Esophagus squamous epithelium (tissue), 5 donors: Measurements from ENCODE around the gene APOL3. TPM values are rescaled to one million over a fixed set of nuclear protein-coding genes. Genes with fewer than 3 reads are reported as not detected.

Experiments used
- DNase-seq: peaks from one replicate; lab custom pipeline; 2025; lab: John Stamatoyannopoulos, UW
- H3K27ac ChIP-seq, 4 donors: fragments of 200-600 bp; sonication (generic); one replicate each; pipeline ENCODE4 v1.5.1; 2016 to 2019; ENCODE audit warnings: mild to moderate bottlenecking in 1 of 4
- H3K27me3 ChIP-seq, 4 donors: fragments of 200-600 bp; sonication (generic); 1 replicate in 3 of 4; 2 replicates in 1 of 4; pipeline versions ENCODE4 v1.5.1 to v1.6.0; 2017 to 2021; ENCODE audit warnings: antibody characterized with exemption in 1 of 4
- H3K36me3 ChIP-seq, 3 donors: fragments of 200-600 bp; sonication (generic); one replicate each; pipeline ENCODE4 v1.5.1; 2016 to 2019
- H3K4me1 ChIP-seq, 3 donors: fragments of 200-600 bp; sonication (generic); one replicate each; pipeline ENCODE4 v1.5.1; 2017 to 2019
- H3K4me3 ChIP-seq, 4 donors: fragments of 200-600 bp; sonication (generic); 1 replicate in 3 of 4; 2 replicates in 1 of 4; pipeline ENCODE4 v1.5.1; 2016 to 2019; ENCODE audit warnings: mild to moderate bottlenecking in 2 of 4, moderate library complexity in 1 of 4
- H3K9me3 ChIP-seq, 3 donors: fragments of 200-600 bp; sonication (generic); one replicate each; pipeline ENCODE4 v1.5.1; 2016 to 2019
- CTCF ChIP-seq, 6 experiments: fragments of 450-650 bp in 4 of 6; fragments of 200-600 bp in 2 of 6; sonication (generic) in 2 of 6; IDR thresholded peaks; one replicate each; pipeline ENCODE4 v1.5.1; 2016 to 2019; ENCODE audit warnings: antibody characterized with exemption in 6 of 6, mild to moderate bottlenecking in 4 of 6, moderate library complexity in 4 of 6
- POLR2A ChIP-seq, 4 donors: fragments of 450-650 bp; IDR thresholded peaks; one replicate each; pipeline ENCODE4 v1.6.1; 2017; ENCODE audit warnings: antibody characterized with exemption in 4 of 4, mild to moderate bottlenecking in 4 of 4, moderate library complexity in 3 of 4
- WGBS, 2 donors: methylation state at CpG; one replicate each; pipeline ENCODE4 v1.1.5; 2018; 5-methylcytosine and 5-hydroxymethylcytosine counted together
- intact Hi-C: fragments of 100-400 bp; cut with DNase I; formaldehyde crosslinking; loops from one replicate; pipeline ENCODE4 v1.15.0; 2022
- total RNA-seq, 4 donors: library from RNA; depleted of rRNA; stranded (reverse); fragments of >200 nt; gene quantifications; one replicate each; pipeline ENCODE4 v1.1.0, GENCODE V29; 2016
- donor health status: DM: yes; HTN: yes; CAD: no.

The APOL3 gene
- total RNA-seq, 4 donors from 2014 or later: 6.8 to 48.1 (median 17.0) TPM

- peaks cover 0 to 37% (median 16%) of the 10 kb centered on the region in 3 donors for H3K36me3 ChIP-seq
- H3K4me1 ChIP-seq: peaks cover 0 to 70% (median 30%) of the 10 kb centered on the region in 3 donors
- H3K4me3 ChIP-seq: no peak overlapping the region
- WGBS, 2 donors: 94 to 98% methylated on average over 5 to 7 of the region's 8 CpGs
- intact Hi-C loops: loop anchor here (5.0 kb wide), 1 partner anchor 34 kb away; no protein-coding TSS in a partner anchor
- H3K27me3 ChIP-seq: no peaks in the 10 kb centered on the region
- no peak for DNase-seq
- TF ChIP-seq CTCF (IDR thresholded peaks at IDR 0.05) (no peak), POLR2A (IDR thresholded peaks at IDR 0.05) (no peak)
- no peaks in the 10 kb centered on the region for H3K9me3 ChIP-seq
- H3K27ac ChIP-seq: peak overlapping the region in 2 of 4 donors; percentile 34 to 75
Observed at GRCh38 chr22:36148411-36148810, 12.1 kb downstream of the APOL3 start.

- Histone ChIP-seq H3K4me1 (peaks cover 0 to 62% (median 30%) of the 10 kb centered on the region in 3 donors), H3K27ac (peak overlapping the region in 1 of 4 donors; percentile 29), H3K9me3 (no peaks in the 10 kb centered on the region), H3K36me3 (peaks cover 0 to 49% (median 18%) of the 10 kb centered on the region in 3 donors), H3K4me3 (no peak overlapping the region), H3K27me3 (no peaks in the 10 kb centered on the region)
- TF ChIP-seq CTCF (IDR thresholded peaks at IDR 0.05): no peak
- TF ChIP-seq POLR2A (IDR thresholded peaks at IDR 0.05): no peak
- intact Hi-C loops: loop anchor here (5.0 kb wide), 1 partner anchor 35 kb away; no protein-coding TSS in a partner anchor
- DNase-seq: no peak
- 74 to 86% methylated on average over 4 to 8 of the region's 8 CpGs for WGBS, 2 donors
Observed at GRCh38 chr22:36147196-36147791, 13.3 kb downstream of the APOL3 start.

GRCh38 chr22:36145881-36146280 lies 14.7 kb downstream of the APOL3 start:
- DNase-seq: no peak
- H3K4me3 ChIP-seq: no peak overlapping the region
- no peaks in the 10 kb centered on the region for H3K9me3 ChIP-seq
- H3K27me3 ChIP-seq: no peaks in the 10 kb centered on the region
- H3K36me3 ChIP-seq: peaks cover 0 to 63% (median 29%) of the 10 kb centered on the region in 3 donors
- peaks cover 0 to 51% (median 24%) of the 10 kb centered on the region in 3 donors for H3K4me1 ChIP-seq
- TF ChIP-seq POLR2A (IDR thresholded peaks at IDR 0.05): no peak
- no peak for TF ChIP-seq CTCF (IDR thresholded peaks at IDR 0.05)
- H3K27ac ChIP-seq: peak overlapping the region in 1 of 4 donors; percentile 48
- intact Hi-C loops: loop anchor here (5.0 kb wide), 1 partner anchor 36 kb away; no protein-coding TSS in a partner anchor
- 43 to 83% methylated on average over 3 to 4 of the region's 4 CpGs for WGBS, 2 donors

- H3K27ac ChIP-seq: peak overlapping the region in 3 of 4 donors; percentile 3 to 48 (median 30)
- no peak for DNase-seq
- H3K36me3 ChIP-seq: peaks cover 0 to 71% (median 29%) of the 10 kb centered on the region in 3 donors
- H3K4me1 ChIP-seq: peaks cover 0 to 42% (median 15%) of the 10 kb centered on the region in 3 donors
- H3K4me3 ChIP-seq: no peak overlapping the region
- intact Hi-C loops: loop anchor here (5.0 kb wide), 1 partner anchor 37 kb away; no protein-coding TSS in a partner anchor
- H3K27me3 ChIP-seq: no peaks in the 10 kb centered on the region
- H3K9me3 ChIP-seq: no peaks in the 10 kb centered on the region
- peak; percentile 52 to 77 (median 70) for TF ChIP-seq CTCF (IDR thresholded peaks at IDR 0.05)
- no peak for TF ChIP-seq POLR2A (IDR thresholded peaks at IDR 0.05)
- 64 to 84% methylated on average over 6 to 9 of the region's 12 CpGs for WGBS, 2 donors
Observed at GRCh38 chr22:36144886-36145541, 15.5 kb downstream of the APOL3 start.

- no peak overlapping the region for H3K4me3 ChIP-seq
- H3K36me3 ChIP-seq: peaks cover 0 to 66% (median 24%) of the 10 kb centered on the region in 3 donors
- TF ChIP-seq CTCF (IDR thresholded peaks at IDR 0.05): no peak
- no peak for TF ChIP-seq POLR2A (IDR thresholded peaks at IDR 0.05)
- 80 to 81% methylated on average over 3 to 4 of the region's 4 CpGs for WGBS, 2 donors
- H3K27ac ChIP-seq: no peak overlapping the region
- no peaks in the 10 kb centered on the region for H3K27me3 ChIP-seq
- peaks cover 0 to 32% (median 5%) of the 10 kb centered on the region in 3 donors for H3K4me1 ChIP-seq
- no peaks in the 10 kb centered on the region for H3K9me3 ChIP-seq
- intact Hi-C loops: no loop called here
- no peak for DNase-seq
Observed at GRCh38 chr22:36143956-36144355, 16.6 kb downstream of the APOL3 start.
